SH-SY5Y (cell line): ENCODE measurements around the gene INTS3.

Source experiments
- GATA2 ChIP-seq: IDR thresholded peaks from 2 replicates; pipeline ENCODE4 v1.6.1; 2011; ENCODE audit warnings: mild to moderate bottlenecking, low read depth, low read length
- GATA3 ChIP-seq: IDR thresholded peaks from 2 replicates; pipeline ENCODE4 v1.6.1; 2011; ENCODE audit warnings: low read depth, mild to moderate bottlenecking, low read length, moderate library complexity

The INTS3 gene

DNA sequence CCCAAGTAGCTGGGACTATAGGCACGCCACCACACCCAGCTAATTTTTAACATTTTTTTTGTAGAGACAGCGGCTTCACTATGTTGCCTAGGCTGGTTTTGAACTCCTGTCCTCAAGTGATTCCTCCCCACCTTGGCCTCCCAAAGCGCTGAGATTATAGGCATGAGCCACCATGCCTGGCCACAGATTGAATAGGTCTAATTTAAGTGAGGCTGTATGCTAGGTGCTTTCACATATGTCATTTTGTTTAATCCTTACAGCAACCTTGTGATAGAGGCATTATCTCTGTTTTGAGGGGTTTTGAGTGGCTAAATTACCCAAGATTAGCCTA is 7.2 kb downstream of the INTS3 start:
- TF ChIP-seq GATA2 (no peak), GATA3 (no peak)

DNA sequence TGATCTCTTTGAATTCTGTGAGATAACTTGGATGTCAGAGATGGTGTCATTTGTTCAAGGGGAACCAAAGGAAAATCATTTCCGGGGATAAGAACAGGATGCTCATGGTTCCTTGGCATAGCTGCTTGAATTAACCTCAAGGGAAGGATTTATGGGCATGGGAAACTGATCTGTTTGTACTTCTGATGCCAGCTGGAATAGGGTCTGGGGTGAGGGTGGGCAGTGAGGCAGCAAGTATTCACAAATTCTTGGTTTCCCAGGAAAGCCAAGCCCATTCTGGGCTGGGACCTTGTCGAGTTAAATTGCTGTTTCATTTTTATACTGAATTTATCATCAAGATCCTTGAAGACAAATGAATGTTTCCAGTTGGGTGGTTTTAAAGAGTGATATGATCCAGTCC is 14.1 kb downstream of the INTS3 start:
- TF ChIP-seq GATA2 (no peak), GATA3 (no peak)

DNA sequence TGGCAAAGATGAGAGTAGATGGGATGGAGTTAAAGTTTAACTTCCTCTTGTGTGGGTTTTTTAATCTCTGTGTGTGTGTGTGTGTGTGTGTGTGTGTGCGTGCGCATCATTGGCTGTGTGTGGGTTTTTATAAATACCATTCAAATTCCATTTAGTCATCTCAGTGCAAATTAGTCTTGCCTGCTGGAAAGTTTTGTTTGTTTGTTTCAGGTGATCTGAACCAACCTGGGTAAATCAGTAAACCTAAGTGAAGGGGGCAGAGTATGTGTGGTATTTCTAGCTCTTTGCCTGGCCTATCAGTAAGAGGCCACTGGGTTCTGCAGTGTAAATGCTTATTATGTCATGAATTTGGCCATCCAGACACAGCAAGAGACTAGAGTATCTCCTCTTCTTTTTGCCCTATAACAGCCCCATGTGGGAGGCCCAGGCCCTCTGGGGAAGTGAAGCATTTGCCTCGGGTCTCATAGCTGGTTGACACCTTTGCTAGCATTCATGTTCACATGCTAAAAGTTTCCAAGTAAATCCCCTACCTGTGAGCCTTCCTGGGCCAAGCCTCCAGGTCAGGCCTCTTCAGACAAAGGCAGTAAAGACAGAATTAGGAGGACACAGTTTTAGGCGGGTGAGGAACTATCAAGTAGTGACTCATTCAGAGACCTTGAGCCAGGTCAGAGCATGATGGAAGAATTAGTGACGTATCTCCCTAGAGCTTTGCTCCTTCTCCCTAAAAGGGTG is 14.7 kb downstream of the INTS3 start:
- no peak for TF ChIP-seq GATA2

DNA sequence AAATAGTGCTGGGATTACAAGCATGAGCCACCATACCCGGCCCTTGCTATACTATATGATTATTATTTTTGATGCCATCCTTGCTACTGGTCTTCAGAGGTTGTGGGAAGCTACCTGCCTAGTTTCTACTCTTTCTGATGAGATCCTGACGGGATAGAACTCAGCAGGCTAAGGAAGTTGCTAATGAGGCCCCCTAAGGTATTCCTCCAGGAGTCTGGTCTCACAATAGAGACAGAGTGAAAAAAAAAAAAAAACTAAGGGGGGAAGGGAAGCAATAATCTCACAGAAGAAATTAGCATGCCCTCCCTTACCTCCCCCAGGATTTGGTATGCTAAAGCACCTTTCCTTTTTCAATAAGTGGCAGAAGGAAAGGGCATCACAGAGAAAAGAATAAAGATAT is 17.6 kb downstream of the INTS3 start:
- no peak for TF ChIP-seq GATA2
- TF ChIP-seq GATA3 = no peak

DNA sequence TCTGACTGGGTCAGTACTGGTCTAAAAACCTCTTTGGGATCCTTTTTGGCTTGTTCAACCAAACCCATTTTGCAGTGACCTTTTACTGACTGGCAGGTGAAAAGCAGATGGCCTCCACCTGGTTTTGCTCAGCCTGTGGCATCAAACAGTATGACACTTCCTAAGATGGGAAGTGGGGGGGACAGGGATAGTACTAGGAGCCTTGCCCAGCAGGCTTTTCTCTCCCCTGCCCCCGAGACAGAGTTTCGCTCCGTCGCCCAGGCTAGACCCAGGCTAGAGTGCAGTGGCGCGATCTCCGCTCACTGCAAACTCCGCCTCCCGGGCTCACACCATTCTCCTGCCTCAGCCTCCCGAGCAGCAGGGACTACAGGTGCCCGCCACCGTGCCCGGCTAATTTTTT is 18.3 kb downstream of the INTS3 start:
- TF ChIP-seq GATA3 = no peak
- TF ChIP-seq GATA2 = no peak

DNA sequence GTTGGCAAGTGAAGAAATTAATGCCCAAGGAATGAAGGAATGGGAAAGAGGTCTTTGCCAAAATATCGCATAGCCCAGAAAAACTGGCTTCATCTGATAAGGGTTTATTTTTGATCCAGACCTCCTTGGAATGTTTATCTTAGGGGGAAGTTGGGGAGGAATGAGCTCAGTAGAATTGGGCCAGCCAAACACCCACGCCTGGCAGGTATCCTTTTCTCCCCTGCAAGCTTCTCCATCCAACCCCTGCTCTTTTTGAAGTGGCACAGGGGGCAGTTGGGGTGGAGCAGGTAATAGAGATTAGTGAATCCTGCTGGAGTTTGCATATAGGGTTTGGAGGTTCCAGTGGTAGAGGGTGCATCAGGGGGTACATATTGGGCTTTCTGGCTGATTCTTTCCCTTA is 21.1 kb downstream of the INTS3 start:
- TF ChIP-seq GATA2 (no peak), GATA3 (no peak)

DNA sequence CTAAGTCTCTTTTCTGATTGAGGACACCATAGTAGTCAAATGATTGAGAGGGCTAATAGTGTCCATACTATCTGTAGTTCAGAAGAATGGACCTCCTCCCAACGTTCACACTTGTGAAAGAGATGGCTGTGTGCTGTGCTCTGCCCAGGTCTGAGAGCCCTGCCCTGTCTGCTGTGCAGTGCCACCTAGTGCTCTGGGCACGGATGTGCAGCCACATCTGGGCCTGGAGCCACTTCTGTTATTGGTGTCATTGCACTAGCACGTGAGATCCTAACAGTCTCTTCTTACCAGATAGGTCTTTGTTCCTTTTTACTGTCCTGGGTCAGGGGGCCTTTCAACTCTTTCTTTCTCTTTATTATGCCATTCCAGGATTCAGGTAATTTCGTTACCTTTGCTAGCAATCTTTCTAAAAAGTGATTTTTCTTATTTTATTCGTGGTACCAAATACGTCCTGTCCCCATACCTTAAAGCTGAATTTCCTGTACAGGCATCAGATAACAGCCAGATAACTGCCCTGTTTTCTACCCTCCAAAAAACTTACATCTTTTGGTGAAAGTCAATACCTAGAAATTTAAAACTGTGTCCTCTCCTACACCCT is 21.7 kb downstream of the INTS3 start:
- TF ChIP-seq GATA3 (no peak), GATA2 (no peak)

DNA sequence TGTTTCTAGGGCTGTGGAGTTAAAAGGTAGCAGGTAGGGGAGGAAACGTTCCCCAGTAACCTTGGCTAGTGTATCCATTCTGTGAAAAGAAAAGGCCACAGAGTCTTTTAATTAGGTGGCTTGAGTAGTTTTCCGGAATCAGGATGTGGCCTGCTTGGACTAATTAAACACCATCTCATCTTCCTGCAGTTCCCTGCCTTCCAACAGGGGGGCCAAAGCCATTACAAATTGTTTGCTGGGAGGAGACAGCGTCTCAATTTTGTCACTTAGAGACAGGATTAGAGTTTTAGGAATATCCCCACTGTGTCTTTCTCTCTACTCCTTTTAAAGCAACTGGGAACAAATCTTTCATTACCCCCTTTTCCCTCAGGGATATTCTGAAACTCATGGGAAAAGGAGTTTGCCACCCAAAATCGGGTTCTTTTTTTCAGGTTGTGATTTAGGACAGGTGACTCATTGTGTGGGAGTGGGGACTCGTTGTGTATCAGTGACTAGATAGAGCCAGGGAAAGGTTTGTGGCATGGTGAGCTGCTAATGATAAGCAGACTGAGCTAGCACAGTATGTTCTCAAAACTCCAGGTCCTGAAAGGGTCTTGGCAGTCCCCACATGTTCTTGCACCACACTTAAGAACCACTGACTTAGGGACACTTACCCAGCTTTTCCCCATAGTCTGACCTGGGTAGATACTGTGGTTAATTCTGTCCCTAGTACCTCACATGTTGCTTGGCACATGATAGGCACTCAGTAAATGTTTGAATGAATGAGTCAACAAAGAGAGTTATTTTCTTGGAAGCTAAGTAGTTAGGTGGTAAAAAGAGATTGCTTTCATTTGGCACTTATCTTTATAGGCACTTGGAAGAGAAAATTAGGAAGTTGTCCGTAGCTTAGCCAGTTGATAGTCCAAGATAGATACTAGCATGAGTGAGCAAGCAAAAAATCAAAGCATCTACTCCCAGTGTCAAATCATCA is 22.5 kb downstream of the INTS3 start:
- TF ChIP-seq GATA3 (no peak), GATA2 (no peak)

DNA sequence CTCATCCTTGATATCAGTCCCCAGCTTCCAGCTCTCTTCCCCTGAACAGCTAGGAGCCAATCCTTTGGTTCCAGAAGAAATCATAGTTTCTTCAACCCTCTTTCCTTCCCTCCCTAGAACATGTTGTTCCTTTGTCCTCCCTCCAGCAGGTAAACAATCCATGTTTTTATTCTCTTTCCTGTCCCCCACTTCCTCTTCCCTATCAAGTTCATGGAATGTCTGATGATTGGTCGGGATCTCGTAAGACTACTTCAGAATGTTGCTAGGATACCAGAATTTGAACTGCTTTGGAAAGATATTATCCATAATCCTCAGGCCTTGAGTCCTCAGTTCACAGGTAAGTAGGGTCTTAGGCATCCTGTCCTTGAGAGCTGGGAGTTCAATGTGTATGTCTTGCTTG is 24.2 kb downstream of the INTS3 start:
- TF ChIP-seq GATA3 (no peak), GATA2 (no peak)

DNA sequence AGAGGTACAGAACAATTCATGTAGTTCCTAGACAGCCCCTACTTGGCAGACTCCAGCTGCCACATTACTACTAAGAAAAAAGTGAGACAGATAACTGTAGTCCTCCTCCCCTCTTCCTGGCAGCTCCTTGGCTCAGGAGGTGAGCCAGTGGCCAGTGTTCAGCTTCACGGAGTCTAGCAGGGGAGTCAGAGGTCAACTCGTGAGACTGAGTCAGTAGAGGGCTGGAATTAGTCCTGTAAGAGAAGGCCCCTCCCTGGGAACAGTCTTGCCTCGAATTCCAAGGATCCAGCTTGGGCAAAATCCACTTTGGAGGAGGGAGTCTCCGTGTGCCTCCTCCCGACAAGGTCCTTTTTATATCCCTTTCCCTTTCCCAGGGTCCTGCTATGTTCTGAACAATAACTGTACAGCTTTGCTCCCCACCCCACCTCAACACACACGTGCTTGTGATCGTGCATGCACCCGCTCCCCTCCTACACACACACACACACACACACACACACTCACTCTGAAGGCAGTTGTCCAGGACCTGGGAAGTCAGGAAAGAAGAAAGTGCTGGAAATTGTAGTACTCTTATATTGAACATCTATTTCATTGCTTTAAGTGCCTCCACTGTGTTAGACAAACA is 24.8 kb downstream of the INTS3 start:
- TF ChIP-seq GATA2 (no peak), GATA3 (no peak)

DNA sequence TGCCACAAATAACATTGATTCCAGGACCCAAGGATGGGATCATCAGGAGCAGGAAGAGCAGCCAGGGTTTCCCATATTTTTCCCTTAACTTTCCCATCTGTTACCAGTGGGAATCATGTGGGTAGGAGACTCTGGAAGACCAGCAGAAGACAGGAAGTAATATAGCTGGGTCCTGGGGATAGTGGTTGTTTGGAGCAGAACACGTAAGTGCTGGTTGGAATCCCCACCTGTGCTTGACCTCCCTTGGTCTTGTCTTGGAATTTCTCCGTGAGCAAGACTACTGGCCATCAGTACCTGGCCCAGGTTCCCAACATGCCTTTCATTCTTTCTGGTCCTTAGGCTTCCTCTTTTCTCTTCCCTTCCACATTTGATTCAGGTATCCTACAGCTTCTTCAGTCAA is 26.4 kb downstream of the INTS3 start:
- TF ChIP-seq GATA3 (no peak), GATA2 (no peak)

DNA sequence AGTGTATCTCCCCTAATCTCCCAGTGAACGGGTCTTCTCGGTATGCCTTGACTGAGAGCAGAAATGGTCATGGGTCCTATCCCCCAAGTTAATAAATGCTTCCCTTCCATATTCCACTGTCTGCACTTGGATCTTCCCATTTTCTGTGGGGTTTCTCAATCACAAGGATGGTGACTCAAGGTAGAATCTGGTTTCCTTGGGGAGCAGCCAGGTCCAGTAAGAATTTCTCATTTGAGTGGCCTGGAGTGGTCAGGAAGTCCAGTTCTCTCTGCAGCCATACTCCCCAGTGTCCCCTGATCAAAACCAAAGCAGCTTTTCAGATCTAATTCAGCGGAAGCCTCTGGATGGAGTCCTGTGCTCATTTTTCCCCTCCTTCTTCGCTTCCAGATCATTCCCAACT is 32.6 kb downstream of the INTS3 start:
- no peak for TF ChIP-seq GATA2
- no peak for TF ChIP-seq GATA3

DNA sequence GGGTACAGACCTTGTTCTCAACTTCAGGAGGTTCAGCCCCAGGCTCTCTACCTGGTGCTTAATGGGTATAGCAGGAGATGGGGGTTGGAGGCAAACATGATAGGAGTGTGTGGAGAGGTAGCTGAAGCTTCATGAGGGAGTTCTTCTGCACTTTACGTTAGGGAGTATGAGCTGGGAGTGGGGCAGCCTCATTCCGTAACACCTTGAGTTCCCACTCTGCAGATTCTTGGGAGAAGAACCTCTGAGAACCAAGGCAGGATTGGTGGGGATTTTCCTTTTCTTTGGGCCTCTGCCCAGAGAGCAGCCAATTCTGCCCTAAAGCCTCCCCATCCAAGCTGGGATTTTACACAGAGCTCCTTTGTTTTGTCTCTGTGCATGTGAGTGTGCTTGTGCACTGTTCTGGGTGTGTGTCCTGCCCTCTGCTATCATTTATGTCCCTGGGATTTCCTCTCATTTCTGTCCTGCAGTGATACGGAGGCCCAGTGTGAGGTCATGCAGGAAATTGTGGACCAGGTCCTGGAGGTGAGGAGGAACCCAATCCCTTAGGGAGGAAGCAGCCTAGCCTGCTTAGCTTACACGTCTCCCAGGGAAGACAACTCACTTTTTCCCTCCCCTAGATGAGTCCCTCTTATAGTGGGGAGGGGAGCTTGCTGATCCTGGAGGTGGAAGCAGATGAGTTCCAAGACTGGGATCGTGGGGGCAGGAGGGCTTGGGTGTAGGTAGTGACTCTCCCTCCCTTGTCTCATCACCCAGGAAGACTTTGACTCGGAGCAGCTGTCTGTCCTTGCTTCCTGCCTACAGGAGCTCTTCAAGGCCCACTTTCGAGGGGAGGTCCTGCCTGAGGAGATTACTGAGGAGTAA is 35.7 kb downstream of the INTS3 start:
- TF ChIP-seq GATA2 (no peak), GATA3 (no peak)

DNA sequence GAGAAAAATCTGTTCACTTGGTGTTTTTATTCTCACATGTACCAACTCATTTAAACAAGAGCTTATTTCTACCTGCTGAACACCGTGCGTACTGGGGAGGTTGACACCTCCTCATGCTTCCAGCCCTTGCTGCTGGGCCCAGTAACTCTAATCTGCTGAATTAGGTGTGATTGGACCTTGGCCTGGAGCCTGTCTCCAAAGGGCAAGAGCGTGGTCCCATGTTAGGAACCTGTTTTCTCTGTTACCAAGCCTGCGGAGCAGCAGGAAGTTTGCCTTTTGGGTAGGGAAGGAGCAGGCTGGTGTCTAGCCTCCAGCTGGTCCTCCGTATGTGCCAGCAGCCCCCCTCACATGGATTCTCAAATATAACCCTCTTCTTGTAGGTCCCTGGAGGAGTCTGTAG is 36.5 kb downstream of the INTS3 start:
- TF ChIP-seq GATA2 (no peak), GATA3 (no peak)
